Measurements from ENCODE around the gene DOLK. TPM values are rescaled to one million over a fixed set of nuclear protein-coding genes. Genes with fewer than 3 reads are reported as not detected.
"Not testable (repeated sequence)": the region's sequence is repeated elsewhere in the genome, so short reads cannot be mapped to it uniquely, and the experiment has no call there.

Gene DOLK
- total RNA-seq = 1 to 10 TPM; 7.9 to 8.7 TPM

DNA sequence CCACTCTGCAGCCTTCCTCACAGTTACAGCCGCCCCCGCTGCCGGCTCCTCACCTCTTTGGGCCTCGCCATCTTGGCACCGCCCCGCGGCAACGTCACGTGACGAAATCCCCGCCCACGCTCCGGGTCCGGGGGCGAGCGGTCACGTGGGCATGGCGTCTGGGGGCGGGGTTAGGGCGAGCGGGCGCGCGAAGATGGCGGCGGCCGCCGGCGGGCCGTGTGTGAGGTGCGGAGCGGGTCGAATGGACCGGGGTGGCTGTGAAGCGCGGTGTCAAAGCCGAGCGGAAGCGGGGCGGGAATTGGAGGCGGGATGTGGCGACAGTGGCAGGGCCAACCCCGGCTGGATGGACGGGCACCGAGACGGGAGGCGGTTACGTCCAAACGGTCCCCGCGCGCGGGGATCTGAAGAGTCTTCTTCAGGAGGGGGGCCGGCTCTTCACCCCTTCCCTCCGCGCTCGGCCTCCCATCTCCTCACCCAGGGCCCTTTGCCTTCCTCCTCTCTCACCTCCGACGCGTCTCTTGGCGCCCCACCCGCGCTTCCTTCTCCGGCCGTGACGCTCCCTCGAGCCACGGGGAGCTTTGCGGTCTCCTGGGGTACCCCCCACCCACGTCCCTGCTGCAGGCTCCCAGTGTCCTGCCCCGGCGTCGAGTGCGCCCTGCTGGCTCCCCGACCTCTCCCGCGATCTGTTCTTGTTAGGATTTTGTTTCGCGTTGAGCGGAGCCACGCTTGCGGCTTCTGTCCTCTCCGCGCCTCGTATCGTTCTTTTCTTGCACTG, at the start of gene DOLK, which contains the start of gene NUP188:
Gene DOLK, minus strand, starts transcription at position 77 of the 775 bp plus-strand sequence. CDS start 300 bp downstream, outside the sequence.
Gene NUP188, plus strand, starts transcription at position 173 of the 775 bp plus-strand sequence. Its CDS starts 21 bp downstream, at position 194.
- POLR2A ChIA-PET = interaction anchor here (0.6 to 1.1 kb wide), 6 partner anchors 46 to 443 kb away, joined by 3 to 4 read pairs (median 3); no protein-coding TSS in a partner anchor

DNA sequence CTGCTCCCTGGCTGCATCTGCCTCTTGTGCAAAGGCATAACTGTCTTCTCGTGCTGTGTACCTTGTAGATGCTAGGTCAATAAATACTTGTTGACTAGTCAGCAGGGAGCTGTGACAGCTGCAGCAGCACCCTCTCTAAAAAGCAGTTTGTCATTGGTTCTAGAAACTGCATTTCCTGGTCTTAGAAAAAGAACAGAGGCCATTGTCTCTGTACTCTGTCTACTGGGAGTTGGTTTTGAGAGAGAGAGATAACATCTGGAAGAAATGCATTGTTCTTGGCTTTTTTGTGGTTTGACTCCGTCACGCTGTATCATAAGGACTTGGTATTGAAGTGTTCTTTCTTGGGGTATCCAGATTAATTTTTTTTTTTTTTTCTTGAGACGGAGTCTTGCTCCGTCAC, 48.4 kb upstream of the DOLK start:
- Mint-ChIP-seq H3K27me3 (ENCODE audit: low read depth) (no peaks in the 10 kb centered on the region), H3K4me1 (ENCODE audit: low read depth) (no peaks in the 10 kb centered on the region), H3K27ac (no peak overlapping the region), H3K9me3 (ENCODE audit: insufficient read depth) (no peaks in the 10 kb centered on the region), H3K36me3 (ENCODE audit: low read depth) (peaks cover 66% of the 10 kb centered on the region), H3K4me3 (no peak overlapping the region)
- CTCF ChIA-PET = interaction anchor here (1.2 kb wide), 1 partner anchor 178 kb away, joined by 3 read pairs; the partner anchor contains the start of gene ENDOG
- ATAC-seq (no peak), DNase-seq (no peak)
- POLR2A ChIA-PET = interaction anchor here (1.4 kb wide), 1 partner anchor 9 kb away, joined by 3 read pairs; no protein-coding TSS in a partner anchor

More for the DNA sequence above, at the start of gene DOLK, which contains the start of gene NUP188:
- Mint-ChIP-seq H3K9me3 (ENCODE audit: insufficient read depth) (no peaks in the 10 kb centered on the region), H3K4me1 (ENCODE audit: low read depth) (peaks cover 22% of the 10 kb centered on the region), H3K27me3 (ENCODE audit: low read depth) (no peaks in the 10 kb centered on the region), H3K4me3 (peak within 1 kb of the TSS; percentile 97), H3K27ac (peak within 1 kb of the TSS; percentile 98), H3K36me3 (ENCODE audit: low read depth) (peaks cover 27% of the 10 kb centered on the region)
- ATAC-seq (peak; percentile 94), DNase-seq (peak; percentile 99)
- CTCF ChIA-PET = no interaction called here

DNA sequence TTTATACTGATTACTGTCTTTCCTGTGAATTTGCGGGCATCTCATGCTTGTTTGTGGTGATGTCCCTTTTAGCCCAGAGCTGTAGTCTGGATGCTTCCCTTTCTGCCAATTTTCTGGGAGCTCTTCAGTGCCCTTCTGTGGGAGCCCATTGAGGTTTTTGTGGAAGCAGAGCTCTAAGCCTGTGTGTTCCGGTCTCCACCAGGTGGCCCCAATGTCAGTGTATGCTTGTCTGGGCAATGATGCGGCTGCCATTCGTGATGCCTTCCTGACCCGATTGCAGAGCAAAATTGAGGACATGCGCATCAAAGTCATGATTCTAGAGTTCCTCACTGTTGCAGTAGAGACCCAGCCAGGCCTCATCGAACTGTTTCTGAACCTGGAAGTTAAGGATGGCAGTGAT, 45.6 kb upstream of the DOLK start:
- H3K4me3 Mint-ChIP-seq = no peak overlapping the region
- peaks cover 59% of the 10 kb centered on the region for H3K36me3 Mint-ChIP-seq (ENCODE audit: low read depth)
- no peaks in the 10 kb centered on the region for H3K9me3 Mint-ChIP-seq (ENCODE audit: insufficient read depth)
- CTCF ChIA-PET = no interaction called here
- H3K4me1 Mint-ChIP-seq (ENCODE audit: low read depth) = no peaks in the 10 kb centered on the region
- H3K27me3 Mint-ChIP-seq (ENCODE audit: low read depth) = no peaks in the 10 kb centered on the region
- no peak for ATAC-seq
- DNase-seq = no peak
- H3K27ac Mint-ChIP-seq = no peak overlapping the region
- POLR2A ChIA-PET = interaction anchor here (0.9 kb wide), 1 partner anchor 12 kb away, joined by 5 read pairs; no protein-coding TSS in a partner anchor

DNA sequence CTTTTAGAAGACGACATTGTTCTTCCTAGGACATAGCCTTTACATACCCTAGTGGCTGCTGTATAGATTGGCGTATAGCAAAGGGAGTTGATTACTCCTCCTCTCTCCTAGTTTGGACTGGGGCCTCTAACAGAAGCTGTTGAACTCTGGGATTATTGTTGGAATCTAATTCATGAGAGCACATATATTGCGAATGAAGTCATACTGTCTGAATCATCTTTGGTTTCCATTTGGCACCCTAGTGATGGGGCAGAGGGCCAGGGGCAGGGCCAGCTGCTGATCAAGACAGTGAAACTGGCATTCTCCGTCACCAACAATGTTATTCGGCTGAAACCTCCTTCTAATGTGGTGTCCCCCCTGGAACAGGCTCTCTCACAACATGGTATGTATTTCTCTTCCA, 40.4 kb upstream of the DOLK start:
- no peaks in the 10 kb centered on the region for H3K27me3 Mint-ChIP-seq (ENCODE audit: low read depth)
- no peak overlapping the region for H3K27ac Mint-ChIP-seq
- peaks cover 55% of the 10 kb centered on the region for H3K36me3 Mint-ChIP-seq (ENCODE audit: low read depth)
- no peak overlapping the region for H3K4me3 Mint-ChIP-seq
- ChIA-PET POLR2A (interaction anchor here (0.6 to 1.0 kb wide), 2 partner anchors 8 to 456 kb away, joined by 3 read pairs; no protein-coding TSS in a partner anchor), CTCF (no interaction called here)
- DNase-seq (no peak), ATAC-seq (no peak)
- H3K9me3 Mint-ChIP-seq (ENCODE audit: insufficient read depth) = no peaks in the 10 kb centered on the region
- H3K4me1 Mint-ChIP-seq (ENCODE audit: low read depth) = no peaks in the 10 kb centered on the region

DNA sequence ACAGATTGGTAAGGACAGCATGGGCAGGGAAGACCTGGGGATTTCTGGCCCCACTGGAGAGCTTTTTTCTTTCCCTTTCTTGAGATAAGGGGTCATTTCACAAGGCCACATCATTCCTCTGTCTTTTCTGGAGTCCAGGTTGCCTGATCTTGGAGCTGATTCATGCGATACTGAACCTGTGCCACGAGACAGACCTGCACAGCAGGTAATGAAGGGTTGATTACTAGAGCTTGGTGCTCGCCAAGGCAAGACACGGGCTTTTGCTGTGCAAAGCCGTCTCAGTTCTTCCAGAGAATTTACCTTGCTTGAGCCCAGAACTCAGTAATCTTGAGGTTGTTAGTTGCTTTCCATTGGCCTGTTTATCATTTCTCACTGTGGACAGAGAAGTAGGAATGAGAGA, 39.3 kb upstream of the DOLK start:
- H3K27ac Mint-ChIP-seq = no peak overlapping the region
- no peak overlapping the region for H3K4me3 Mint-ChIP-seq
- no peaks in the 10 kb centered on the region for H3K4me1 Mint-ChIP-seq (ENCODE audit: low read depth)
- no peaks in the 10 kb centered on the region for H3K9me3 Mint-ChIP-seq (ENCODE audit: insufficient read depth)
- ChIA-PET POLR2A (interaction anchor here (1.0 kb wide), 1 partner anchor 9 kb away, joined by 3 read pairs; no protein-coding TSS in a partner anchor), CTCF (no interaction called here)
- H3K27me3 Mint-ChIP-seq (ENCODE audit: low read depth) = no peaks in the 10 kb centered on the region
- peaks cover 60% of the 10 kb centered on the region for H3K36me3 Mint-ChIP-seq (ENCODE audit: low read depth)
- no peak for DNase-seq
- no peak for ATAC-seq

DNA sequence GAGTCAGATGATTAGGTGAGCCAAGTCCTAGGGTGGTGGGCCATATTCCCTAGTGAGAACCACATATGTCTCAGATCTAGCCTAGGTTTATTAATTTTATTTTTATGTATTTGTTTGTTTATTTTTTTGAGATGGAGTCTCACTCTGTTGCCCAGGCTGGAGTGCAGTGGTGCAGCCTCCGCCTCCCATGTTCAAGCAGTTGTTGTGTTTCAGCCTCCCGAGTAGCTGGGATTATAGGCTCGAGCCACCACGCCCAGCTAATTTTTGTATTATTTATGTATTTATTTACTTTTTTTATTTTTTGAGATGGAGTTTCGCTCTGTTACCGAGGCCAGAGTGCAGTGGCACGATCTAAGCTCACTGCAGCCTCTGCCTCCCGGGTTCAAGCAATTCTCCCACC, 36.1 kb upstream of the DOLK start:
- Mint-ChIP-seq H3K9me3 (ENCODE audit: insufficient read depth) (no peaks in the 10 kb centered on the region), H3K27me3 (ENCODE audit: low read depth) (no peaks in the 10 kb centered on the region), H3K27ac (no peak overlapping the region), H3K4me3 (no peak overlapping the region), H3K36me3 (ENCODE audit: low read depth) (peaks cover 77% of the 10 kb centered on the region), H3K4me1 (ENCODE audit: low read depth) (no peaks in the 10 kb centered on the region)
- DNase-seq = no peak
- POLR2A ChIA-PET = no interaction called here
- ATAC-seq = no peak
- CTCF ChIA-PET = no interaction called here

DNA sequence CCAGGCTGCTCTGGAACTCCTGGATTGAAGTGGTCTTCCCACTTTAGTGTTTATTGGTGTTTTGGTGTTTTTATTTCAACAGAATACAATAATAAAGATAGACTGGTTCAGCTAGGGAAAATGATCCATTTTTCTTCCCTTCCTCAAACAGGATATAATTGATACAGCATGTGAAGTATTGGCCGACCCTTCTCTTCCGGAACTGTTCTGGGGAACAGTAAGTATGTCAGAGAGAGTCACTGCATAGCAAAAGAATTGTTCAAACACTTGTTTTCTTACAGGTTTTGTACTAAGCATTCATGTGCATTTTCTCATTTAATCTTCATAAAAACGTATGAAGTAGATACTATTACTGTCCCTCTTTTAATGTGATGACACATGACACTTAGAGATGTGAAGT, 31.7 kb upstream of the DOLK start:
- Mint-ChIP-seq H3K4me1 (ENCODE audit: low read depth) (no peaks in the 10 kb centered on the region), H3K4me3 (no peak overlapping the region), H3K9me3 (ENCODE audit: insufficient read depth) (no peaks in the 10 kb centered on the region), H3K27ac (no peak overlapping the region), H3K27me3 (ENCODE audit: low read depth) (no peaks in the 10 kb centered on the region), H3K36me3 (ENCODE audit: low read depth) (peaks cover 65% of the 10 kb centered on the region)
- DNase-seq (no peak), ATAC-seq (no peak)
- ChIA-PET CTCF (no interaction called here), POLR2A (no interaction called here)

DNA sequence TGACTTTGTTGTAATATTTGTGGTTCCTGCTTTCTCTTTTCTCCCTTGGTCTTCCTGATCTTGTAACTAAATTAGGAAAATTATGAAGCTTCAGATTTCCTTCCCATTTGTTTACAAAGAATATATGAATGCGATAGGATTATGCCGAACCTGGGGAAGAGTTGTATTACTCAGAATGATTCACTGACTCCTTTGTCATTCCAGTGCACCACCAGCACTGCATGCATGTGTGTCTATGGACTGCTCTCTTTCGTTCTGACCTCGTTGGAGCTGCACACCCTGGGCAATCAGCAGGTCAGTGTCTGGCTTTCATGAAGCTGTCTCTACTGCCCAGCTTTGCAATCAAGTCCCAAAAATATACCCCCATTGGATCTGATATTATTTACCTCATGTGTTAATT, 25.6 kb upstream of the DOLK start:
- no peak for ATAC-seq
- Mint-ChIP-seq H3K36me3 (ENCODE audit: low read depth) (peaks cover 54% of the 10 kb centered on the region), H3K4me1 (ENCODE audit: low read depth) (no peaks in the 10 kb centered on the region), H3K27me3 (ENCODE audit: low read depth) (no peaks in the 10 kb centered on the region), H3K9me3 (ENCODE audit: insufficient read depth) (no peaks in the 10 kb centered on the region), H3K27ac (no peak overlapping the region), H3K4me3 (no peak overlapping the region)
- DNase-seq = no peak
- ChIA-PET CTCF (no interaction called here), POLR2A (interaction anchor here (0.6 kb wide), 1 partner anchor 34 kb away, joined by 3 read pairs; no protein-coding TSS in a partner anchor)

DNA sequence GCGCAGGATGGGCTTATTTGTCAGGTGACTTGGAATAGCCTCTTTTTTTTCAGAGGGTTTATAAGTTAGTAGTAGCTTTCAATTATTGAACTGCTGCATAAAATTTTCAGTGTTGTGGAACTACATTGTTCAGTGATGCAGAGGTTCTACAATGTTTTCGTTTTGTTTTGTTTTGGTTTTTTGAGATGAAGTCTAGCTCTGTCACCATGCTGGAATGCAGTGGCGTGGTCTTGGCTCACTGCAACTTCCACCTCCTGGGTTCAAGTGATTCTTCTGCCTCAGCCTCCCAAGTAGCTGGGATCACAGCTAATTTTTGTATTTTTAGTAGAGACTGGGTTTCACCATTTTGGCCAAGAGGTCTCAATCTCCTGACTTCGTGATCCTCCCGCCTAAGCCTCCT, 22.1 kb upstream of the DOLK start:
- ChIA-PET POLR2A (no interaction called here), CTCF (no interaction called here)
- H3K36me3 Mint-ChIP-seq (ENCODE audit: low read depth) = peaks cover 42% of the 10 kb centered on the region
- no peaks in the 10 kb centered on the region for H3K27me3 Mint-ChIP-seq (ENCODE audit: low read depth)
- no peak for DNase-seq
- ATAC-seq = no peak
- no peak overlapping the region for H3K27ac Mint-ChIP-seq
- no peaks in the 10 kb centered on the region for H3K4me1 Mint-ChIP-seq (ENCODE audit: low read depth)
- H3K4me3 Mint-ChIP-seq = no peak overlapping the region
- H3K9me3 Mint-ChIP-seq (ENCODE audit: insufficient read depth) = no peaks in the 10 kb centered on the region

DNA sequence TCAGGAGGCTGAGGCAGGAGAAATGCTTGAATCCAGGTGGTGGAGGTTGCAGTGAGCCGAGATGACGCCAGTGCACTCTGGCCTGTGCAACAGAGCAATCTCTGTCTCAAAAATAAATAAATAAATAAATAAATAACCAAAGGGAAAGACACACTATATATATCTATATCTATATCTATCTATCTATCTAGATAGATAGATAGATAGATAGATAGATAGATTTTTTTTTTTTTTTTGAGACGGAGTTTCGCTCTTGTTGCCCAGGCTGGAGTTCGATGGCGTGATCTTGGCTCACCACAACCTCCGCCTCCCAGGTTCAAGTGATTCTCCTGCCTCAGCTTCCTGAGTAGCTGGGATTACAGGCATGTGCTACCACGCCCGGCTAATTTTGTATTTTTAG, 14.0 kb upstream of the DOLK start:
- ATAC-seq; H3K4me1 Mint-ChIP-seq (ENCODE audit: low read depth); H3K27me3 Mint-ChIP-seq (ENCODE audit: low read depth); H3K27ac Mint-ChIP-seq; H3K9me3 Mint-ChIP-seq (ENCODE audit: insufficient read depth); H3K4me3 Mint-ChIP-seq; POLR2A ChIA-PET; DNase-seq; CTCF ChIA-PET: not testable (repeated sequence)
- H3K36me3 Mint-ChIP-seq (ENCODE audit: low read depth) = peaks cover 41% of the 10 kb centered on the region

DNA sequence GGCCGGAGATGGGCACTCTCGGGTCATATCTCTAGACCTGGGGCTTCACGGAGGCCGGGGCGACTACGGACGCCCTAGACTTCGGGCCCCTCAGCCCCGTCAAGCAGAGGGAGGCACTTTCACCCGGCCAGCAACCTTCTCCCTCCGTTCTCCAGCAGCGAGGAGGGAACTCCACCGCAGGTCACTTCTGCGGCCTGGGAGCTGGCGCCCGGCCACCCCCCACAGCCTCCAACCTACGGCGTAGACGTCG, 201 bp downstream of the DOLK start:
- H3K4me3 Mint-ChIP-seq = peak overlapping the region; percentile 97
- H3K9me3 Mint-ChIP-seq (ENCODE audit: insufficient read depth) = no peaks in the 10 kb centered on the region
- H3K27ac Mint-ChIP-seq = peak overlapping the region; percentile 98
- H3K36me3 Mint-ChIP-seq (ENCODE audit: low read depth) = peaks cover 24% of the 10 kb centered on the region
- POLR2A ChIA-PET = interaction anchor here (0.8 to 0.9 kb wide), 2 partner anchors 58 to 69 kb away, joined by 3 read pairs; no protein-coding TSS in a partner anchor
- no peaks in the 10 kb centered on the region for H3K27me3 Mint-ChIP-seq (ENCODE audit: low read depth)
- CTCF ChIA-PET = no interaction called here
- ATAC-seq = no peak
- DNase-seq = no peak
- peaks cover 22% of the 10 kb centered on the region for H3K4me1 Mint-ChIP-seq (ENCODE audit: low read depth)

DNA sequence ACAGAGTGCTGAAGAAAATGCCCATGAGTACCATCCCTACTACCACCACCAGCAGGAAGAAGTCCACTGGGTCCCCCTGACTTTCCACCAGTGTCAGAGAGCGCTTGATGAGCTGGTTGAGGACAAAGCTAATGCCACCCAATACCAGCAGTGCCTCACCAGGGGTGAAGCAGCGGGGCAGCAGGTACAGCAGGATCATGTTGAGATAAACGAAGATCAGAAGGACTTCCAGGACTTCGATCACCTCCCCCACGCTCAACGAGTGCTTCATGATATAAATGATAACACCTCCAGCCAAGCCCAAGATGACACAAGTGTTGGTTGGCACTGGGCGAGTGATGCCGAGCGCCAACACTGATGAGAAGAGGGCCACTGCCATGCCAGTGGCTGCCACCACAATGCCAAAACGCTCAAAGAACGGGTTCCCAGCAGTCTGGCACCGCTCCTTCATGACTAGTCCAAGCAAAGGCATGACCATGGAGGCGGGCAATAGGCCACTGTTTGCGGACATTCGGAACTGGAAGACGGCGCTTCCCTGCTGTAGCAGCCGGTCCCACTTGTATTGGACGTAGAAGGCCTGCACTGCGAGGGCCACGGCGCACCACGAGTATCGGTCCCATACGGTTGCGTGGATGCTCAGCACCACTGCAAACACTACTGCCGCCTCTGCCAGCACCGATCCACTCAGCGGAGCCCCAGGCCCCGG, 679 bp downstream of the DOLK start:
- H3K27me3 Mint-ChIP-seq (ENCODE audit: low read depth) = no peaks in the 10 kb centered on the region
- ATAC-seq (peak; percentile 29), DNase-seq (peak; percentile 38)
- peaks cover 22% of the 10 kb centered on the region for H3K4me1 Mint-ChIP-seq (ENCODE audit: low read depth)
- CTCF ChIA-PET = no interaction called here
- H3K9me3 Mint-ChIP-seq (ENCODE audit: insufficient read depth) = no peaks in the 10 kb centered on the region
- POLR2A ChIA-PET = interaction anchor here (0.9 kb wide), 1 partner anchor 59 kb away, joined by 3 read pairs; no protein-coding TSS in a partner anchor
- peaks cover 24% of the 10 kb centered on the region for H3K36me3 Mint-ChIP-seq (ENCODE audit: low read depth)
- peak overlapping the region; percentile 98 for H3K27ac Mint-ChIP-seq
- peak overlapping the region; percentile 97 for H3K4me3 Mint-ChIP-seq

Data from activated CD8-positive, alpha-beta T cell treated with anti-CD3 and anti-CD28 coated beads, Interleukin-2, amount 10 ng/mL, durations not matched to agents 7 days and 5 days (primary cell).